Left renal pelvis (tissue), 4 donors: ENCODE measurements around the gene TYSND1. TPM values are rescaled to one million over a fixed set of nuclear protein-coding genes. Genes with fewer than 3 reads are reported as not detected.
"Not testable (repeated sequence)": the region's sequence is repeated elsewhere in the genome, so short reads cannot be mapped to it uniquely, and the experiment has no call there.

ENCODE experiments used
- DNase-seq, 4 donors: peaks; one replicate each; pipeline ENCODE4 v3.0.0-alpha.2; 2013; ENCODE audit warnings: low read depth in 4 of 4, low spot score in 3 of 4
- polyA plus RNA-seq, 4 donors: library from polyadenylated mRNA; unstranded; fragments of 120-200 nt; gene quantifications; one replicate each; pipeline ENCODE4 v1.2.1, GENCODE V29; 2013; ENCODE audit not compliant: insufficient read length in 4 of 4

Gene TYSND1, protein sequence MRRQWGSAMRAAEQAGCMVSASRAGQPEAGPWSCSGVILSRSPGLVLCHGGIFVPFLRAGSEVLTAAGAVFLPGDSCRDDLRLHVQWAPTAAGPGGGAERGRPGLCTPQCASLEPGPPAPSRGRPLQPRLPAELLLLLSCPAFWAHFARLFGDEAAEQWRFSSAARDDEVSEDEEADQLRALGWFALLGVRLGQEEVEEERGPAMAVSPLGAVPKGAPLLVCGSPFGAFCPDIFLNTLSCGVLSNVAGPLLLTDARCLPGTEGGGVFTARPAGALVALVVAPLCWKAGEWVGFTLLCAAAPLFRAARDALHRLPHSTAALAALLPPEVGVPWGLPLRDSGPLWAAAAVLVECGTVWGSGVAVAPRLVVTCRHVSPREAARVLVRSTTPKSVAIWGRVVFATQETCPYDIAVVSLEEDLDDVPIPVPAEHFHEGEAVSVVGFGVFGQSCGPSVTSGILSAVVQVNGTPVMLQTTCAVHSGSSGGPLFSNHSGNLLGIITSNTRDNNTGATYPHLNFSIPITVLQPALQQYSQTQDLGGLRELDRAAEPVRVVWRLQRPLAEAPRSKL
- polyA plus RNA-seq: 10 to 100 TPM in 3 of 4 donors, 1 to 10 TPM in 1; 5.1 to 16.1 (median 10.8) TPM

- peak; percentile 92 to 98 (median 97) for DNase-seq
These were observed at the start of gene TYSND1 for GRCh38 chr10:70146489-70147258. Gene TYSND1 (minus strand): TSS chr10:70146700. CDS start chr10:70146586, 114 bp downstream.

GRCh38 chr10:70193391-70193844 lies 46.9 kb upstream of the TYSND1 start:
- DNase-seq: no peak

DNA sequence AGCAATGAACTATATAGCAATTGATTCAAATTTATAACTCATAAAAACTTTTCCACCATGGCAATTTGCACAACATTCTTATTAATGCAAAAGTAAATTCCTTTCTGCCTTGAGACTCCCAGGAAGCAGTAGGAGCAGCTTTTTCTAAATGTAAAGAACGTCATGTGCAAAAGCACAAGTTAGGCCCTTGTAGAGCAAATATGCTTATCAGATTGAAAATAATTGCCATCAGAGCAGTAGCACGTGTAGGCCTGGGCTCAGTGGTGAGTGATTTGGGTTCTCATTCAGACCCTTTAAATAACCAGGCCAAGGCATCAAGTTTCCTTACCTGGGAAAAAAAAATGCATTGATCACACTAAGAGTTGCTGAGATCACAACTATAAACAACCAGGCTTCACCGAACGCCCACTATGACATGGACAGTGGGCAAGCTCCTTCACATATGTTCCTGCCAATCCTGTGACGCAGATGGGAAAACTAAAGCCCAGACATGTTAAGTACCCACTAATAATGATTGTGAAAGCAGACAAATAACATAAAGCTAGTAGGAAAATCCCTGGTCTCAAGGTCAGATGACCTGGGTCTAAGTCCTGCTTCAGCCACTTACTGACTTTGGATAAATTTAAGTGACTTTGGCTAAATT lies 45.9 kb upstream of the TYSND1 start:
- DNase-seq: no peak

GRCh38 chr10:70191972-70192305 lies 45.4 kb upstream of the TYSND1 start:
- no peak for DNase-seq

GRCh38 chr10:70191161-70191971 lies 44.9 kb upstream of the TYSND1 start:
- DNase-seq: no peak

DNA sequence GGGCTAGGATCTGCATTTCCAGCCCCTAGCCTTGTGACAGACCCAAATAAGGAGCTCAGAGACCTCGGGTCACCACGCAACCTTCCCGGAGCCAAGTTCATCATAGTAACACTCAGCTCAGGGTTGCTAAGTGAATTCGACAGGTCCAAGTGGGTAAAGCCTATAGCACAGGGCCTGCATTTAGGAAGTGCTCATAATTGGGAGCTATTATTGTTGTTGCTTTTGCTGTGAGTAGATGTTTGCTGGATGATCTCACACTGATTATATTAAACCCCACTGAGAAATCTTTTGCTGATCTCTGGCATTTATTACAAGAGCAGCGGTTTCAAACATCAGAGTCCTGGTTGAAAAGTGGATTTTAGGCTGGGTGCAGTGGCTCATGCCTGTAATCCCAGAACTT lies 44.1 kb upstream of the TYSND1 start:
- no peak for DNase-seq

DNA sequence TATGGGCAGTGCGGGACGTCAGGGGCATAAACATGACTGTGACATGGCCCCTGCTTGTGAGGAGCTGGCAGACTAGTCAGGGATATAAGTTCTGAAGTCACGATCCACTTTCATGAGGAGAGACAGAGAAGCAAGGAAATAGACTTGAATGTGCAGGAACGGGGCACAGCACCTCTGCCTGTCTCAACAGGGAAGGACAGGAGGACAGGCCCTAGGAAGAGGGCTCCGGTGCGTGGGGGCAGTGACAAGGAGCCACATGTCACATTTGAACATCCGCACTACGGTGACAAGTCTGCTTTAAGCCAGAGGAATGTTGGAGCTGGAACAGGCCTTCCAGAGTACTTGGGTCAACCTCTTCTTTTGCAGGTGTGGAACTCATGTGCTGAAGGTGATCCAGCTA lies 43.6 kb upstream of the TYSND1 start:
- no peak for DNase-seq

DNA sequence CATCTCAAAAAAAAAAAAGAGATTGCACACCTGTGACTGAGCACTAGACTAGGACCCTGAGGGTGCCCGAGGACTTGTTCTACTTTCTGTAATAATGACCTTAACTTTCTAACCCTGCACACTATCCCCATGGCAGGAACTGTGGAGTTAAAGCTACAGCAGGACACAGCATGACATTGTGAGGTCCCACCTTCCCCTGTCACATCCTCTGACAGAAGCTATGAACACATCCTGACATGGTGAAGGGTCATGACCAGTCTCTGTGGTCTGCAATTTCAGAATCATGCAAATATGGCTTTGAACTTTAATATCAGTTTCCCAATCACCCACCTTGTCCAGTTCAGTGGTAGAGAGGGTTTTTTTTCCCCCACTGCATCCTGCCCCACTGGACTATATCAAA lies 42.3 kb upstream of the TYSND1 start:
- DNase-seq: no peak

- DNase-seq: no peak
These were observed 40.1 kb upstream of the TYSND1 start for GRCh38 chr10:70186571-70186970.

- no peak for DNase-seq
These were observed 39.6 kb upstream of the TYSND1 start for GRCh38 chr10:70186090-70186489.

DNA sequence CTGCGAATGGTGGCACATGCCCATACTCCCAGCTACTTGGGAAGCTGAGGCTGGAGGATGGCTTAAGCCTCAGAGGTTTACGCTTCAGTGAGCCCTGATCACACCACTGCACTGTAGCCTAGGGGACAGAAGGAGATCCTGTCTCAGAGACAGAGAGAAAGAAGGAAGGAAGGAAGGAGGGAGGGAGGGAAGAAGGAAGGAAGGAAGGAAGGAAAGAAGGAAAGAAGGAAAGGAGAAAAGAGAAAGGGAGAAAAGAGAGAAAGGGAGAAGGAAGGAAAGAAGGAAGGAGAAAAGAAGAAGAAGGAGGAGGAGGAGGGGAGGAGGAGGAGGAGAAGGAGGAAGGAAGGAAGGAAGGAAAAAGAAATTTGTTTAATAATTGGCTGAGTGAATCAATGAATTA lies 36.8 kb upstream of the TYSND1 start:
- no peak for DNase-seq

DNA sequence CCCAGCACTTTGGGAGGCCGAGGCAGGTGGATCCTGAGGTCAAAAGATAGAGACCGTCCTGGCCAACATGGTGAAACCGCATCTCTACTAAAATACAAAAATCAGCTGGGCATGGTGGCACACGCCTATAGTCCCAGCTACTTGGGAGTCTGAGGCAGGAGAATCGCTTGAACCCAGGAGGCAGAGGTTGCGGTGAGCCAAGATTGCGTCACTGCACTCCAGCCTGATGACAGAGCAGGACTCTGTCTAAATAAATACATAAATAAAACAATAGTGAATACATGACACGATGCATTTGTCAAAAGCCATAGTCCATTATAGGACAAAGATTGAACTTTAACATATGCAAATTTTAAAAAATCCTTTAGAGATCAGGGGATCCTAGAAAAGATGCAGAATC lies 32.7 kb upstream of the TYSND1 start:
- not testable (repeated sequence) for DNase-seq

GRCh38 chr10:70178139-70178725 lies 31.7 kb upstream of the TYSND1 start:
- no peak for DNase-seq

GRCh38 chr10:70176441-70176840 lies 29.9 kb upstream of the TYSND1 start:
- DNase-seq: no peak

DNA sequence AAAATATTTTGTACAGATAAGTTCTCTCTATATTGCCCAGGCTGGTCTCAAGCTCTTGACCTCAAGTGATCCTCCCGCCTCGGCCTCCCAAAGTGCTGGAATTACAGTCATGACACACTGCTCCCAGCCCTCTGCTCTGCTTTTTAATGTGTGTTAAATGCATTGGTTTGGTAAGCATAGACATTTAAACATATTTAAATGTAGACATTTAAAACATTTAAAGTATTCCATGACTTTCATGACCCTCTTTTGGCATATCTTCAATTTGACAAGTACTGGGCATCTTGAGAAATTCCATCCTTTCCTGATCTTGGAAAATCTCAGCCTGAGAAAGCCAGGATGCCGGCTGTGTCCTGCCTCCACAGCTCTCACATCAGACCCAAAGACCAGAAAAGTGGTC lies 29.0 kb upstream of the TYSND1 start:
- no peak for DNase-seq

DNA sequence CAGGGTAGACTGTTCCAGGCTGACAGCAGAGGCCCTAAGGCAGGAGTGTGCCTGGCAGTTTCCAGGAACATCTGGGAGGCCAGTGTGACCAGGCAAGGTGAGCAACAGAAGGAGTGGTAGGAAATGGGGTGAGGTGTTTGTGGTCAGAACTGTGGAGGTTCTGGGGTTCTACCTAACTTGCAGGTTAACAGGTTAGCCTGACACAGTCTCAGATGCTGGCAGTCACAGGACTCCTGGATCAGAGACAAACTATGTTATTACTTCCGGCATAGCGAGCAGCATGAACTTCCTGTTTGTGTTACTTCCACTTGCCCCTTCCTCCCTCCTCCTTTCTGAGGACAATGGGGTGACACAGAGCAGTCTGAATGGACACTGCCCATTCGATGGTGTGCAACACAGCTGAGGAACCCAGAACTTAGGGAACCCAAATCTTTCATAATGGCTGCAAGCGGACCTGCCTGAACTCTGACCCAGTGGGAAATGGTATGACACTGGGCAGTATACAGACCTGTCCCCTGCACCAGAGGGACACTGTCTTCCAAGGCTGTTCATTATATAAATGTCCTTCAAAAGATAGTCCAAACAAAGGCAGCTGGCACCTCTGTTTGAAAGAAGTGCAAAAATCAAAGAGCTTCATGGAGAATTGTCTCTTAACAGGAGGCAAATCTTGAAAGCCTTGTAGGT lies 27.7 kb upstream of the TYSND1 start:
- DNase-seq: no peak

- no peak for DNase-seq
These were observed 23.3 kb upstream of the TYSND1 start for GRCh38 chr10:70169649-70170364.

- no peak for DNase-seq
These were observed 22.5 kb upstream of the TYSND1 start for GRCh38 chr10:70169011-70169410.

DNA sequence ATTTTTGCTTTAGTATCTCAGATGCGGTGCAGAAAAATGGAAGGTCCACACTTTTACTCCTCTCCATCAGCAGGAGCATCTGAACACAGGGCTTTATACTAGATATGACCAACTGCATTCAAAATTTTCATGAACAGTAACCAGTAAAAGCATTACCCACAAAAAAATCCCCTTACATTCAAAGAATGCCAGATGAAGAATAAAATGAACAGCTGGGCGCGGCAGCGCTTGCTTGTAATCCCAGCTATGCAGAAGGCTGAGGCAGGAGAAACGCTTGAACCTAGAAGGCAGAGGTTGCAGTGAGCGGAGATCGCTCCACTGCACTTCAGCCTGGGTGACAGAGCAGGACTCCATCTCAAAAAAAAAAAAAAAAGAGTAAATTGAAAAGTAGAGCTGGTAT lies 20.7 kb upstream of the TYSND1 start:
- no peak for DNase-seq
